Limb (tissue), 2 donors: Measurements from ENCODE around the gene KCNN3.

ENCODE experiments used
- DNase-seq, 2 donors: peaks; one replicate each; pipeline ENCODE4 v3.0.0-alpha.2; 2016; ENCODE audit errors: extremely low spot score in 2 of 2

KCNN3 gene

DNA sequence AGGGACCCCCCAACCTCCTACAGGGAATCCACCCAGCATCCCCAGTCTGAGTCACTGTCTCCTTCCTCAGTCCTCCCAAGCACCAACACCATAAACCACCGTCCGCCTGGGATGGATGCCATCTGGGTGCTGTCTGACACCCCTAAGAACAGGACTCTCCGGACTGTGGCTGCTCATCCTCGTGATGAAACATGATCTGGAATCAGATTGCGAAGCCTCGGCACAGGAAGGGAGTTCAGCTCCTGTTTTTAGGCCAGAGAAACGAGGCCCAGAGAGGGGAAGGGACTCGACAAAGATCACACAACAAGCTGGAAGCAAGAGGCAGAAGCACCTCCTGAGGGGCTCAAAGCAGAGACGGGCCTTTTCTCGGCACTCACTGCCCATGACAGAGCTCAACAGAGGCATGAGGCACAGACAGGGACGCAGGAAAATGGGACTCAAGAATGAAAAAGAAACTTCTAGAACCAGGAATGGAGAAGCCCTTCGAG, 8.4 kb downstream of the KCNN3 start:
- DNase-seq = no peak

DNA sequence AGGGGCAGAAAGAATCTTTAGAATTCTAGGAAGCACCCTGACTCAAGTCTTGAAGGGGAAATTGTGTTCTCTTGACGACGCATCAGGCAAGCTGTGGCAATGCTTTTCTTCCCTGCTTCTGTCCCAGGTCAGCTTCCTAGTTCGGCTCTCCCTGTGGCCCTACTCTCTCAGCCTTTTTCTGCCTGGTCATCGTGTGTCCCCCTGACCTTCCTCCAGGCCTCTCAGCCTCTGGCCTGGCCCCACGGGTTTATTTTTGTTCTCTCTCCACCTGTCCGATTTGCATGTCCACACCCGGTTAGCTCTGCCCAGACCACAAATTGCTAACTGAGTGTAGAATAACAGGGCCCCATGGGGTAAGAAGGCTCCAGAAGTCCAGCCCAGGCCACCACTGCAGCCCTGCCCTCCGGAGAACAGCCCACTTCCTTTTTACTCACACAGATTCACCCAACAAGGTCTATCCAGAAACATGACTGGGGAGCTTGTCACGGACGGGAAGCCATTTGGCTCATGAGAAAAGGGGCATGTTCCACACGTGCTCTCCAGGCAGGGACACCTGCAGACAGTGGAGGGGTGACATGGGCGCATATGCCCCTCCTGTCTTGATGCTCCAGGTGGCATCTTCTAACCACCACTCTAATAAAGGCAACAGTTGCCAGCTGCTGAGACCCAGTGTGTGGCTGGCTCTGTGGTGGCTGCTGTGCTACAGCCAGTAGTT, 9.8 kb downstream of the KCNN3 start:
- no peak for DNase-seq

DNA sequence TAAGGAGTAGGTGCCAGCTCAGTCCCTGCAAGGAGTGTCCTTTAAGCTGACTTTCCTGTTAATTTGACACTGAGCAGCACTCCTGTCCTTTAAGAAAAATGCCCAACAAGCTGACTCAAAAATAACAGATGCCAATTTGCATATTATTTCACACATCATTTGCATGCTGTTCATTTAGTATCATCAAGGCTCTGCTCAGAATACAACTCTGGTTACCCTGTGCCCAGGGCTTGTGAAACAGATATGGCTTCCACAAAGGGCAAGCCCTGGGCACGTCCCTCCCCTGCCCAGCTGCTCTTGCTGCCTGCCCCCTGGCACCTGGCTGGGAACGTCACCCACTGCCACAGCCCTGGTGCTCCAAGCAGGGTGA, 10.3 kb downstream of the KCNN3 start:
- no peak for DNase-seq

DNA sequence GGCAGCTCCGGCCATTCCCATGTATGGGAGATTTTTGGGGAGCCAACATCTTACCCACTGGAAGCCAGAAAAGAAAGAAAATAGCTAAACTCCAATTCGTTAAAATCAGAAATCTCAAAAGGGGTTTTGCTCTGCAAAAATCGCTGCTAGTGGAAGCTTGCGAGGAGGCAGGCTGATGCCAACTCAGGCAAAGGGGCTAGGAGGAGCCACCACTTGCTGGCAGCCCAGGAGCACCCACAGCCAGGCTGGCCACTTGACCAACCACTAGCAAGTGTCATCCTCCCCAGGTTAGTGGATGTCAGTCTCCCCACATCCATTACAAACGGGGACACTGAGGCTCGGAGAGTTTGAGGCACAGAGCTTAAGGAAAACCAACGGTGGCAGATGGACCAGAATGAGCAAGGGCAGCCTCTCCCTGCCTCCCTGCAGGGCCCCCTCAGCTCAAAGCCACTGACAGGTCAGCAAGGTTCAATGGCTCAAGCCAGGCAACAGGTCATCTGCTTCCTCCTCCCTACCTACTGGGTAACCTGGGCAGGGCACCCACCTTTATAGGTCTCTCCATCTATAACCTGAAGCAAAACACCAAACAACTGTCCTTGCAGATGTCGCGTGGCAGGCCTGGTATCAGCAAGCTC, 10.8 kb downstream of the KCNN3 start:
- no peak for DNase-seq

DNA sequence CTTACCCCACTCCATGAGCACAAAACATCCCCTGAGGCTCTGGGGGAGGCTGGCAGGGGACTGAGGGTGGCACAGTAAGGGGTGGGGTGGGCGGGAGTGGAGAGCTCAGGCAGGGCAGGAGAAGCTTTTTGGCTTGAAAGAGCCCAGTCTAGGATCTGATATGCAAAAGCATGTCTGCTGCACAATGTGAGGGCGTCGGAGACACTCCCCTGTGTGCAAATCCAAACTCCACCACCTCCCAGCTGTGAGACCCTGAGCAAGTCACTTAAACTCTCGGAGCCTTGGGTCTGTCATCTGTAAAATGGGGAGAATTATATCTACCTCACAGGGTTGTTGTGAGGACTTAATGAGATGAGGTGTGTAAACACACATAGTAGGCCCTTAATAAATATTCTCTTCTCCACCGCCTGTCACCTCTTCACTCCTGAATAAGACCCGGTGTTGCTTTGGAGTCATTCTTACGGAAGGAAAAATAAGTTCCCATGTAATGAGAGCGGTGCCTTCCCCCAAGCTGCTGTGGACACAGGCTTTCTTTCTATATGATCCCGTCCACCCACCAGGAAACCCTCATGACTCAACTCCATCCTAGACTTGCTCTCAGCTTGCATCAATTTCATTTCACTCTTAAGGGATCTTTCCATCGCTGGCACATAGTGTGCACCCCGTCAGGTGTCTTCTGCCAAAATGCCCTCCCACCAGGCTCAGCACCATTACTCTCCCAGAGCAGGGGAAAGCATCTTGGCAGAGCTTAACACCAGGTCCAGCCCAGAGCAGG, 12.5 kb downstream of the KCNN3 start:
- DNase-seq = no peak

DNA sequence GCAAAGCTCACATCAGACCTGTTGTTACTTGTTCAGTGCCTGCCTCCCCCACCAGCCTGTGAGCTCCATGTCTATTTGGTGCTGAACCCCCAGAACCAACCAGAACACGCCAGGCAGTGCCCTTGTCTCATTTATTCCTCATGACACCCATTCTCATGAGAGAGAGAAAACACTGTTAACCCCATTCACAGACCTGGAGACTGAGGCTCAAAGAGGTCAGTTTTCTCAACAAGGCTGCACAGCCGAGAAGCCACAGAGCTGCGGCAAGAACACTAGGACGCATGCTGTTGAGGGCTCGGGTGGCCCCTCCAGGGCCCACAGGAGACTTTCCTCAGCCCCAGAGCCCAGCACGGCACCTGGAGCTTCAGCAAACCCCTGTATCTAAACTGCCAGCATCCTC, 13.1 kb downstream of the KCNN3 start:
- no peak for DNase-seq

DNA sequence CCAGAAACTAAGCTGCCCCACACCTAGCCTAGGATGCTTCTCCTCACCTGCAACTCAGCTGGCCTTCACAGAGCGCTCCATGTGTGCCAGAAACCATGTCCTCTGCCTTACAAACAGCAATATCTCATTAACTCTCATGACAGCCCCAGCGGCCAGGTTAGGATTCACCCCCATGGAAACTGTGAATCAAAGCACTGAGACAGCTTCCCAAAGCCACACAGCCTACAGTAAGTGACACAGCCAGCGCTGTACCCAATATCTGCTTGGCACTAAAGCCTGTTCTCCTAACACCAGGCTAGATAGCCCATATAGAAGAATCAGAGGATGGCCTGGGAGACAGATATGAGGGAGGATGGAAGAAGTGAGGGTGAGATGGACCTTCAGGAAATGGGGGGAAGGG, 13.5 kb downstream of the KCNN3 start:
- no peak for DNase-seq

DNA sequence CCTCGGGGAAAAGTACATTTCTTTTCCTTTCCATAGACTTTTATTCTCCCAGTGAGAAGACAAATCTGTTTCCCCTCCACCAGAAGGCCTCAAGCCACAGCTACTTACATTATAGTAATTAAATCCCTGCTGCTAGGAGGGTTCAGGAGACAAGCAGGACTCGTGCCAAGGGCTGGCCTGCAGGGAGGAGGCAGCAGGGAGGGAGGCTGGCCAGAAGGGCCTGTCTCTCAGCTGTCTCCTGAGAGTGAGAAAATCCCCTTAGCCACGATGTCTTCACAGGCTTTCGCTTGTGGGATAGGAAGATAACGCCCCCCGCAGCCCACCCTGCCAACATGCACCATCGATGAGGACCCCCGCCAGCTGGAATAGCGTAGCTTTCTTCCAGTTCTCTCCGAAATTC, 14.0 kb downstream of the KCNN3 start:
- DNase-seq = peak; percentile 71 to 72

DNA sequence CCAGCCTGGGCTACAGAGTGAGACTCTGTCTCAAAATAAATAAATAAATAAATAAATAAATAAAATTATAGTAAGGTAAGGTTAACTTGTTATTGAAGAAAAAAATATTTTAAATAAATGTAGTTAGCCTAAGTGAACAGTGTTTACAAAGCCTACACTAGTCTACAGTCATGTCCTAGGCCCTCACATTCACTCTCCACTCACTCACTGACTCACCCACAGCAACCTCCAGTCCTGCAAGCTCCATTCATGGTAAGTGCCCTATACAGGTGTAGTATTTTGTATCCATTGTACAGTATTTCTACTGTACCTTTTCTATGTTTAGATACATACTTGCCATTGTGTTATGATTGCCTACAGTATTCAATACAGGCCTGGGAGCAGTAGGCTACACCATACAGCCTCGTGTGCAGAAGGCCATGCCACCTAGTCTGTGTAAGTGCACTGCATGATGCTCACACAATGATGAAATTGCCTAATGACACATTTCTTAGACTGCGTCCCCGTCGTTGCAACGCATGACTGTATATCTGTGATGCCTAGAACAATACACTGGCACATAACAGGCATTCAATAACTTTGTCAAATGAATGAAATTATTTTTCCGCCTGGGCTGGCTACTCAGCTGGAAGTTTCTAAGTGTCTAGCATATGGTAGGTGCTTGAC, 14.8 kb downstream of the KCNN3 start:
- DNase-seq = no peak

DNA sequence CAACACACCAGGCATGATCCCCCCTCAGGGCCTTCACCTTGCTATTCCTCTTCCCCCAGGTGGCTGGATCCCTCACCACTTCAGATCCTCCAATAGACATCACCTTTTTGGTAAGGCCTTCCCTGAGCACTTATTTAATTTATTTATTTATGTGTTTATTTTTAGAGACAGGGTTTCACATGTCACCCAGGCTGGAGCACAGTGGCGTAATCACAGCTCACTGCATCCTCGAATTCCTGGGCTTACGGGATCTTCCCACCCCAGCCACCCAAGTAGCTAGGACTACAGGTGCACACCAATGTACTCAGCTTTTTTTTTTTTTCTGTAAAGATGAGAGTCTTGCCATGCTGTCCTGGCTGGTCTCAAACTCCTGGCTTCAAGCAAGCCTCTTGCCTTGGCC, 17.2 kb downstream of the KCNN3 start:
- DNase-seq = no peak

DNA sequence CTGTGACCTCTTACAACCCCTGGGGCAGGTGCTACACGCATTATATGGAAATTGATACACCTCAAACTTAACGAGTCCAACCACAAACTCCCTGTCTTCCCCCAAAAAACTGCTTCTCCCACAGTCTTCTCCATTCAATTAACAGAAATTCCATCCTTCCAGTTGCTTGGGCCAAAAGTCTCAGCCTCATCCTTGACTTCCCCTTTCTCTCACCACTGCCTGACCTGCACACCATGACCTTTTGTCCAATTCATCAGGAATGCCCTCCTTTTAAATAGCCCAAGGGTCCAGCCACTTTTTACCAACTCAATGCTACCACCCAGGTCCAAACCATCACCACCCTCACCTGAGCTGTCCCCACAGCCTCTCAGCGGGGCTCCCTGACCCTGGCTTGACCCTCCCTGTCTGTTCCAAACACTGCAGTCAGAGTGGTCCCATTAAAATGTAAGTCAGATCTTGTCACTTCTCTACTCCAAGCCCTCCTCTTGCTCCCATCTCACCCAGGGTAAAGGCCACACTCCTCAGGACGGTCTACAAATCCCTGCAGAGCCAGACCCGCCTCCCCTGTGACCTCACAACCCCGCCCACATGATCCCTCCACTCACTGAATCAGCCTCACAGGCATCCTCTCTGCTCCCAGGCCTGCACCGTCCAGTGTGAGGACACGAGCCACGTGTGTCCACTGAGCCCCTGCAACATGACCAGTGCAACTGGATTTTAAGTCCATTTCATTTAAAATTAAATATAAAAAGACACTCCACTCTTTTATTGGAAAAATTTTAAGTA, 18.5 kb downstream of the KCNN3 start:
- DNase-seq = no peak

DNA sequence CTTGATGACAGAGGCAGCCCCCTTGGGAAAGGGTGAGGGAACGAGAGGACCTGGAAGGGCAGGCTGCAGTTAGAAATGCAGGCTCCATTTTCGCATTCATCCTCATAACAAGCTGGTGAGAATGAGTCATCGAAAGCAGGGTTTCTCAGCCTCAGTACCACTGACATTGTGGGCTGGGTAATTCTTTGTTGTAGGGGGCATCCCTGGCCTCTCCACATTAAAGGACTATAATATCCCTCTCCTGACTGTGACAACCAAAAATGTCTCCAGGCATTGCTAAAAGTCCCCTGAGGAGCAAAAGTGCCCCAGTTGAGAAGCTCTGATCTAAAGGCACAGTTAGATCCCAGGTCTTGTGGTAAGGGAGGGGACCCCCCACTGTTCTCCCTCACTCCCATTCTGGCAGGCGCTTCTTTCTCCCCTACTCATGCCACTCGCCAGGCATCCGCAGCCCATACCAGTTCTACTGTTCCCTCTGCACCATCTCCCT, 20.4 kb downstream of the KCNN3 start:
- DNase-seq = no peak

DNA sequence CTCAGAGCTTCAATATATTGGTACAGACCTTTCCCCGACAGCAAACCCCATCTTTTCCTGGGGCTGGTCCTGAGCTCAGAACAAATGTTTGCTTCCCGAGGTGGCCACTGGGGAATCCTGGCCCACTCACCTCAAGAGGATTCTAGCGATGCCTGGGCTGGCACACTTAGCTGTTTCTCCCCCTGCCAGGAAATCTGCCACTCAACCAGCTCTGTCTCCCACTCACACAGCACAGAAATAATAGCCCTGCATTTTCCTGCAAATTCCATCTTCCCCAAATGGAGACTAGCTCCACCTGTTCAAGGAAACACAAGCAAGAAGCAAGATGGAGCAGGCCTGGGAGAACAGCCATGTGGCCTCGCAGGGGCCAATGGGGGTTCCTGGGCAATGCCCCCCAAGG, 21.1 kb downstream of the KCNN3 start:
- DNase-seq = no peak

DNA sequence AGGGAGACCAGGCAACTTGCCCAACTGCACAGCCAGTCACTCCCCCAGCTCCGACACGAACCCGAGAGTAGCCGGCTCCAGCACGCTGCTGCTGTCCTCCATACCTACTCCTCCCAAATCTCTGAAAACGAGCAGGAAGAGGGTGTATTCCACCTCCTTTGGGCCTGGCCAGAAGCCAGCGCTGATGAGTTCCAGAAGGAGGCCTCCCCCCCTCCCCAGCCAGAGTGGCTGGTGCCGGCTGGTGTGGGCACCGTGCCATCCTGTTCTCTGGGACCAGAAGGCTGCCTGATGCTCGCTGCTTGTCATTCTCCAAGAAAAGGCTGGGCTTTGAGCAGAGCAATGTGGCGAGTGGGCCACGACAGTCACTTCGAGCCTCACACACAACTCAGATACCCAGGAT, 22.2 kb downstream of the KCNN3 start:
- peak; percentile 62 to 84 for DNase-seq

DNA sequence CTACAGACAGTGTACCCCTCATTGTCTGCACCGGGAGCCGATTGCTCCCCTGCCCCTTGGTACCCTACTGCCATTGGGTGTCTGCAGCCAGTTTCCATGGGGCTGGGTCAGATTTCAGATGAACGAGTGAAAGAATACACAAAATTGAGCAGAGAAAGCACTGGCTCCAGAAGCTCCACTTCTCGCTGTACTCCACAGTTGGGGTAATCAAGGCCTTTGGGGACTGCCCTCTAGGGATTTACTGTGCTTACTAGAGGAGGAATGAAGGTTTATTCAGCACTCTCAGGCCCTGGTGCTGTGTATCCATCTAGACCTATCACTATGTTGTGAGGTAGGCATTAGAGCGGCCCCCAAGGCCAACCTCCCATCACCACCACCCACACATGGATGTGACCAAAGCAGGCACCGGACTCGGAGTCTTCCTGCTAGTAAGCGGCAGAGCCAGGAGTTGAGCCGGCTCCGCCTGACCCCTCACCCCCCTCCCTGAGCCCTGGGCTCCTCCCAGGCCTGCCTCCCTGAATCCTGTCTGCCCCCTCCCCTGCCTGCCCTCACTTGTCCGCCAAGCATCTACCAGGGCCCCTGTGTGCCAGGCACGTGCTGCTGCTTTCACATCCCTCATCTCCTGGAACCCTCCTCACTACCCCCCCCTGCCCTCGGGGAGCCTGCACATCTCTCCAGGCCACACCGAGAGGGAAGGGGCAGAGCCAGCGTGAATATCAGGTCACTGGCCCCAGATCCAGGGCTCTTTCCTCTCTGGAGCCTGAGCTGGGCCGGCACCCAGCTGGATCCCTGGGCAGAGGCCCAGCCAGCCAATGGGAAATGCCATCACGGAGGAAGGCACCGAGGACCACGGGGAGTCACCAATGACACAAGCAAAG, 23.3 kb downstream of the KCNN3 start:
- no peak for DNase-seq

DNA sequence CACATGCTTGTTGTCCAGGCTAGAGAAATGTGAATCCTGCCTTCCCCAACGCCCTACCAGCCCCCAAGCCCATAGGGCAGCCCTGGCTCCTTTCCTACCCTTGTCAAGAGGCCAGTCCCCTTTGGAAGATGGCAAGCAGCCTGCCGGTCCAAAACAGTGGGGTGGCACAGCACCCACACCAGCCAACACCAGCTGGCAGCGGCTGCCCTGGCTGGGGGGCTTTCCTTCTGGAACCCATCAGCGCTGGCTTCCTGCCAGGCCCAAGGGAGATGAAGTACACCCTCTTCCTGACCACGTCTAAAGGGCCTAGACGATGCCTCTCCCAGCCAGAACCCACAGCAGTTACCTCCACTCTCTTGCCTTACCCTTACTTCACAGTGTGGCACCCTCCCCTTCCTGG, 24.2 kb downstream of the KCNN3 start:
- DNase-seq = no peak

DNA sequence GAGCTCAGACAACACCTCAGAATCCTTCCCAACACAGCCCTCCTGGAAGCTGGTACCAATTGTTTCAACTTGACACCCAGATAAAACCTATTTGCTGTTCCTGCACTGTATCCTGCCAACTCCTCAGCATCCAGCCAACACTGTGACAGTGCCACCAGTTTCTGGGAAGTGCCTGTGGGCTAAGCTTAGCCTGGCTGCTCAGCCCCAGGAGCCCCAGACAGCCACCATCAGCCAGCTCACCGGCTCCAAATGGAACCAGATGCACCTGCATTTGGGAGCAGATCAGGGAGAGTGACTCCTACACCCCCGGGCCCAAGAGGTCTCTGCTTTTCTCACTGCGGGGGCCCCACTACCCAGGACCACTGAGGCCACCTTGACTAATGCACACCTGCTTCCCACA, 24.9 kb downstream of the KCNN3 start:
- DNase-seq = no peak

DNA sequence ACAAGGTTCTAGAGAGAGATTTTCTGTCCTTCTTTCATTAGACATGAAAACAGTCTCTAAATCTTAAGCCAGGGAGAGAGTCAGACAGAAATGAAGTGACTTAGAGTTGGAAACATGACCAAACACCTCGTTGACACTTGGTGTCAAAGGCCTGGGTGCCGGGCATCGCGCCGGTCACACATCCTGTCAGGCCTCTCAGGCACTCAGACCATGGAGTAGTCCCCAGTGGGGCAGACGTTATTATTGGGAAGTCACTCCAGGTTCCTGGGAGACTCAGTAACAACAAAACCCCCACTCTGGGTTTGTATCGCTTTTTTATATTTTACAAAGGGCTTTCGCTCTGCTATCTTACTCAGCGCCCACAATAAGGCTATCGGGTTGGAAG, 25.8 kb downstream of the KCNN3 start:
- DNase-seq = no peak

DNA sequence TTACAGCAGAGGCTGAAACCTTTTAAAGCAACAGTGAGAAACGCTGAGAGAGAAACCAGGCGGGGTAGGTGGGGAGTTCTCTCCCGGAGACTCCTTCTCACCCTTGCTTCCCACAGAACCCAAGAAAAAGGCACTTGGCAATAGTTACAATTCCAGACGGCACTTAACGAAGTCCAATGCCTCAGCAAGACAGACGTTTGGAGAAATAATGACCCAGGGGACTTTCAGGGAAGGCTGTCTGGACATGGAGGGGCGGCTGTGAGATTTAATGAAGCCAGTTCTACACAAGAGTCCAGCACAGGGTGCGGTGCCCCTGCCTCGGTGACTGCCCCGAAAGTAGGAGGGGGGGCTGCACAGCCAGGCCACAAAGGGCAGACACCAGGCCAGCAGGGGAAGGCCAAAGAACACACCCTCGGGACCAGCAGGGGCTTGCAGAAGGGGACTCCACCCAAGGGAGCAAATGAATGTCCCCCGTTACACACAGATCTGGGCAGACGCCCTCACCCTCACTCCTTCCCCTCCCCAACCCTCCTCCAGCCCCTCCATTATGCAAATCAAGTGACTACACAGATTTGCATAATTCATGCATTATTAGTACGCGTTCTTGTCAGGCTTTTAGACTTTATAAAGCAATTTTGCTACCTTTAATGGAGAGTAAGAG, 26.3 kb downstream of the KCNN3 start:
- DNase-seq = no peak

DNA sequence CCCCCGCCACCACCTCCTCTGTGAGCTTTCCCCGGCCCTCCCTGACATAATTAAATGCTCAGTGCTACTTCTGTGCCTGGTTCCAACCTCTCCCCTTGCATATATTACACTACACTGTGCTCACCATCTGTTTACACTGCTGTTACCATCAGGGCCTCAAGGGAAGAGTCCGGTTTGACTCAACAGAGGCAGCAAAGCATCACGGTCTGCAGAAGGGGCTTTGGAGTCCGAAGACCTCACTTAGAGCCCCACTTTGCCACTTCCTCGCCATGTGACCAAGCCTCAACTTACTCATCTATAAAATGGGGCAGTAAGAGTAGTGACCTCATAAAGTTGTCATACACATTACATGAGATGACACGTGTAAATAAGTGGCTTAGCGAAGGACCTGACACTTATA, 27.4 kb downstream of the KCNN3 start:
- no peak for DNase-seq
